PC-3 (cell line): Measurements from ENCODE around the gene CDHR5. TPM values are rescaled to one million over a fixed set of nuclear protein-coding genes. Genes with fewer than 3 reads are reported as not detected.

ENCODE experiments used
- ATAC-seq: fragments of 200-7000 bp; cut with Tn5 transposase; 2 replicates; pipeline ENCODE4 v1.9.1; 2020; ENCODE audit warnings: mild to moderate bottlenecking, moderate library complexity
- BruUV-seq: library from RNA; stranded (reverse); fragments of 400-500 nt; replicated peaks from 2 replicates; lab custom pipeline; 2021; lab: Mats Ljungman, UMichigan
- CTCF ChIA-PET: fragments of 300-600 bp; sonication (Branson Sonifier 250); formaldehyde crosslinking; loops from one replicate; lab custom pipeline; 2022; ENCODE audit warnings: antibody characterized with exemption; lab: Charles Lee
- POLR2A ChIA-PET: fragments of 300-600 bp; sonication (Branson Sonifier 250); formaldehyde crosslinking; loops from one replicate; lab custom pipeline; 2022; ENCODE audit warnings: antibody characterized with exemption; ENCODE audit not compliant: unreplicated experiment; lab: Charles Lee
- DNase-seq: peaks from one replicate; pipeline ENCODE4 v3.0.0-alpha.2; 2015
- H2AFZ ChIP-seq: fragments of 300-600 bp; sonication (generic); 2 replicates; pipeline ENCODE4 v1.6.0; 2016; ENCODE audit warnings: antibody characterized with exemption, low read length
- H3F3A ChIP-seq: fragments of 300-600 bp; sonication (generic); one replicate; pipeline ENCODE4 v1.6.0; 2017; ENCODE audit warnings: antibody characterized with exemption, low read length, control low read depth, mild to moderate bottlenecking; ENCODE audit not compliant: unreplicated experiment
- H3K27ac ChIP-seq: fragments of 300-600 bp; sonication (generic); 2 replicates; pipeline ENCODE4 v1.5.1; 2016; ENCODE audit warnings: mild to moderate bottlenecking, low read length
- H3K27me3 ChIP-seq: fragments of 300-600 bp; sonication (generic); 2 replicates; pipeline ENCODE4 v1.6.1; 2016; ENCODE audit warnings: low read length, mixed read lengths
- H3K36me3 ChIP-seq: fragments of 300-600 bp; sonication (generic); 2 replicates; pipeline ENCODE4 v1.6.1; 2016; ENCODE audit warnings: low read depth, mixed run types, low read length, mixed read lengths
- H3K4me1 ChIP-seq: fragments of 300-600 bp; sonication (generic); 2 replicates; pipeline ENCODE4 v1.5.1; 2016; ENCODE audit warnings: low read length; ENCODE audit not compliant: insufficient read depth
- H3K4me2 ChIP-seq: fragments of 300-600 bp; sonication (generic); 2 replicates; pipeline ENCODE4 v1.6.0; 2016; ENCODE audit warnings: low read length
- H3K4me3 ChIP-seq: fragments of 300-600 bp; sonication (generic); 2 replicates; pipeline ENCODE4 v1.5.1; 2016; ENCODE audit warnings: mild to moderate bottlenecking, low read length, mixed read lengths
- H3K79me2 ChIP-seq: fragments of 300-600 bp; sonication (generic); 2 replicates; pipeline ENCODE4 v1.6.1; 2017; ENCODE audit warnings: low read length, mixed read lengths
- H3K9ac ChIP-seq: fragments of 300-600 bp; sonication (generic); 2 replicates; pipeline ENCODE4 v1.6.0; 2016; ENCODE audit warnings: mild to moderate bottlenecking, low read length
- H3K9me2 ChIP-seq: fragments of 300-600 bp; sonication (generic); replicated peaks from 2 replicates; pipeline ENCODE4 v1.6.1; 2016; ENCODE audit warnings: mixed run types, low read length, mixed read lengths
- H3K9me3 ChIP-seq: fragments of 300-600 bp; sonication (generic); 2 replicates; pipeline ENCODE4 v1.6.1; 2016; ENCODE audit warnings: low read length, mixed read lengths
- H4K20me1 ChIP-seq: fragments of 300-600 bp; sonication (generic); 2 replicates; pipeline ENCODE4 v1.6.1; 2016; ENCODE audit warnings: low read length, mixed read lengths
- CTCF ChIP-seq: fragments of 300-600 bp; sonication (generic); conservative IDR thresholded peaks from 2 replicates; pipeline ENCODE4 v1.5.1; 2017; ENCODE audit warnings: antibody characterized with exemption, low read depth, mild to moderate bottlenecking, low read length
- EZH2 ChIP-seq: fragments of 300-600 bp; sonication (generic); IDR thresholded peaks from one replicate; pipeline ENCODE4 v1.6.1; 2017; ENCODE audit warnings: antibody characterized with exemption, mild to moderate bottlenecking, low read length; ENCODE audit not compliant: unreplicated experiment
- EZH2phosphoT487 ChIP-seq: fragments of 300-600 bp; sonication (generic); IDR thresholded peaks from 2 replicates; pipeline ENCODE4 v1.6.1; 2018; ENCODE audit warnings: mild to moderate bottlenecking, antibody characterized with exemption, low read length, borderline replicate concordance
- intact Hi-C: fragments of 100-400 bp; cut with micrococcal nuclease; formaldehyde crosslinking; loops from 2 replicates; pipeline ENCODE4 v1.9.0; 2023
- total RNA-seq: library from RNA; depleted of rRNA; stranded (reverse); fragments of >200 nt; gene quantifications from 2 replicates; pipeline ENCODE4 v1.2.3, GENCODE V29; 2014

Gene CDHR5
- total RNA-seq, 1 experiment from 2014 or later = not detected

DNA sequence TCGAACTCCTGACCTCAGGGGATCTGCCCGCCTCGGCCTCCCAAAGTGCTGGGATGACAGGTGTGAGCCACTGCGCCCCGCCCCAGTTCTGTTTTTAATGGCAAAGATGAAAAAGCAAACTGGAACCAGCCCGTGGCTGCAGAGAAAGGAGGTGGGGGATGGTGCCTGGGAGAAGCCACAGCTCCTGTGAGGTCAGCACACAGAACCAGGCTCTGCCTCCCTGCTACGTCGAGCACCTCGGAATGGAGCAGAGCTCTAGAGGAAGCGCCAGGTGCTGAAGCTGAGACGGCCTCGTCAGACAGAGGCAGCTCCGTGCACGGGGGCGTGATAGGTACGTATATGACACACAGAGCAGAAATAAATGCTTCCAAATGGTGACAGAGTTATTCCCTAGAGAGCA, 20.8 kb upstream of the CDHR5 start:
- Histone ChIP-seq H4K20me1 (no peaks in the 10 kb centered on the region), H3K36me3 (no peaks in the 10 kb centered on the region), H3K4me1 (no peaks in the 10 kb centered on the region), H2AFZ (no peak overlapping the region), H3F3A (no peaks in the 10 kb centered on the region), H3K27me3 (no peaks in the 10 kb centered on the region), H3K4me3 (no peak overlapping the region), H3K4me2 (no peak overlapping the region), H3K9me3 (no peaks in the 10 kb centered on the region), H3K79me2 (no peaks in the 10 kb centered on the region), H3K9ac (no peak overlapping the region), H3K27ac (no peak overlapping the region), H3K9me2 (no peaks in the 10 kb centered on the region)
- DNase-seq = no peak
- BruUV-seq = no TSS peak
- ATAC-seq = no peak
- POLR2A ChIA-PET = no interaction called here
- intact Hi-C loops = no loop called here
- CTCF ChIA-PET = no interaction called here
- TF ChIP-seq EZH2 (no peak), CTCF (no peak), EZH2phosphoT487 (no peak)

DNA sequence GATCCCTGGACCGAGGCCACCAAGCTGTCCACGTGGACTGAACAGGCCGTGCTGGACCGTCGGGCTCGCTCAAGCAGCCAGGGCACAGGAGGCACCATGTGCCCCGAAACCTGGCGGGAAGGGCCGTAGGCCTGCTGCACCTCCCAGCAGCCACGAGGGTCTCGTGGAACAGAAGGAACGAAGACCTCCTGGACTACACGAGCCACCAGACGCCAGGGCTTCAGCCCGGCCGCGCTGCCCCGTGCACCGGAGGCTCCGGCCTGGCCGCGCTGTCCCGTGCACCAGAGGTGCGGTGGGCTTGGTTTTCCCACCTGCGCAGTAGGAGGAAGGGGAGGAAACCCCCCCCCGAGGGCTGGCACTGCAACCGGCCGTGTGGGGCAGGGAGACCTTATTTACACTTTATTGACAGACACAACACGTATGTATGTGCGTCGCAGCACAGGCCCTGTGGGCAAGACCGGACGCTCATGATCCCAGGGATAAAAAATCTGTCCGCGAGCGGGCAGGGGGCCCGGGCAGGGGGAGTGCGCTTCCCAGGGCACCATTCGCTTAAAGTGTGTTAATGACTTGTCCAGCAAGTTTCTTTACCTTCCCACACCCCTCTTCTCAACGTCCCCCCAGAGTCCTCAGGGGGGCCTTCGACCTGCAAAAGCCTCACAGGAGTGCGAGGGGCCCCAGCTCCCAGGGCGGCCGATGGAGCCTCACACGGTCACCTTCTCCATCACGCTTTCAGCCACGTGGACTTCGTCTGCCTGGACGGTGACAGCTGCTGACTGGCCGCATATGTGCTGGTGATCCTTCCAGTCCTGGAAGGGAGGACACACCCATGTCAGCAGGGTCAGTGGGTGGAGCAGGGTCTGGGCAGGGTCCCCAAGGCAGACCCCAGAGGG, 19.3 kb upstream of the CDHR5 start:
- H3K27ac ChIP-seq = no peak overlapping the region
- H4K20me1 ChIP-seq = no peaks in the 10 kb centered on the region
- ChIA-PET POLR2A (no interaction called here), CTCF (no interaction called here)
- no peaks in the 10 kb centered on the region for H3K27me3 ChIP-seq
- ATAC-seq (no peak), DNase-seq (no peak)
- H3K79me2 ChIP-seq = no peaks in the 10 kb centered on the region
- no peaks in the 10 kb centered on the region for H3K9me2 ChIP-seq
- H3K9ac ChIP-seq = no peak overlapping the region
- H3K4me3 ChIP-seq = no peak overlapping the region
- no peaks in the 10 kb centered on the region for H3K36me3 ChIP-seq
- TF ChIP-seq EZH2phosphoT487 = no peak
- no peak for TF ChIP-seq CTCF
- no peak for TF ChIP-seq EZH2
- no peaks in the 10 kb centered on the region for H3K9me3 ChIP-seq
- no peak overlapping the region for H2AFZ ChIP-seq
- intact Hi-C loops = no loop called here
- H3K4me2 ChIP-seq = no peak overlapping the region
- BruUV-seq = no TSS peak
- H3K4me1 ChIP-seq = no peaks in the 10 kb centered on the region
- no peaks in the 10 kb centered on the region for H3F3A ChIP-seq

GRCh38 chr11:643366-643765, 18.6 kb upstream of the CDHR5 start:
- no peak overlapping the region for H3K4me3 ChIP-seq
- H3K79me2 ChIP-seq = no peaks in the 10 kb centered on the region
- no peaks in the 10 kb centered on the region for H3K9me2 ChIP-seq
- no peak overlapping the region for H3K27ac ChIP-seq
- no peak overlapping the region for H3K4me2 ChIP-seq
- no peaks in the 10 kb centered on the region for H3K27me3 ChIP-seq
- no peaks in the 10 kb centered on the region for H4K20me1 ChIP-seq
- H3K36me3 ChIP-seq = no peaks in the 10 kb centered on the region
- CTCF ChIA-PET = no interaction called here
- H3F3A ChIP-seq = no peaks in the 10 kb centered on the region
- H3K4me1 ChIP-seq = no peaks in the 10 kb centered on the region
- no peak overlapping the region for H3K9ac ChIP-seq
- no TSS peak for BruUV-seq
- no peak for DNase-seq
- no peak overlapping the region for H2AFZ ChIP-seq
- intact Hi-C loops = no loop called here
- H3K9me3 ChIP-seq = no peaks in the 10 kb centered on the region
- no peak for ATAC-seq
- POLR2A ChIA-PET = no interaction called here
- TF ChIP-seq EZH2 (no peak), EZH2phosphoT487 (no peak), CTCF (no peak)
